ENCODE measurements around the gene DPP6. TPM values are rescaled to one million over a fixed set of nuclear protein-coding genes. Genes with fewer than 3 reads are reported as not detected.

The DPP6 gene
- total and polyA plus RNA-seq, 12 donors, result 0.07 to 2.1 (median 0.16) TPM; not detected in 4

DNA sequence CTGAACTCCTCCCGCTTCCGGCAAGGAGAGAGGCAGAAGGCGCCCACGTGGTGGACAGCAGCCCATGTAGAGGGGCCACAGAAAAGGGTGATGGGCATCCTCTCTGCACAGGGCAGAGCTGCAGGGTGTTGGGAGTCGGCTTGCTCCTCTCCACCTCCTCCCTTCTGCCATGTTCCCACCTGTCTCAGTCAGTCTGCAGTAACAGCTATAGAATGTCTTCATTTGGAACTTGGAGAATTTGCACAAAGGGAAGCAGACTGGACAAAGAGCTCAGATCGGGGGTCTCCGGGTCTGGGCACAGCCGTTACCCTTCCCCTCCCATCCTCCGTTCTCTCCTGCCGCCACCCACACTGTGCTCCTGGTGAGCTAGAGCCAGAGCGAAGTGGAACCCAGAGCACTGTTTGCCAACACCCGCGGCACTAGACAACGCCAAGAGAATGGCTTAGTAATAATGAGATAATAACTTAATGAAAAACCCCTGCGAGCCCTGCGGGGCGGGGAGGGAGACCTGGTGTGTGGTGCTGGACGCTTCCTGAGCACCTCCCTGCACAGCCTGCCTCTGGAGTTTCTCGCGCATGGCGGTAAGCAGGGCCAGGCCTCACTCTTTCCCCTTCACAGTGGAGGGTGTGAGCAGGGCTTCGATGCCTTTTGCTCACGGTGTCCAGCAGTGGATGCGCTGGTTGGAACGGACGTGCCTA, 696.0 kb downstream of the DPP6 start:
- Histone ChIP-seq H3K27me3 (peaks cover 0 to 32% (median 12%) of the 10 kb centered on the region in 7 donors), H3K27ac (no peak overlapping the region), H3K4me1 (no peaks in the 10 kb centered on the region), H3K9me3 (no peaks in the 10 kb centered on the region), H3K36me3 (no peaks in the 10 kb centered on the region), H3K4me3 (no peak overlapping the region)
- no peak for TF ChIP-seq CTCF (IDR thresholded peaks at IDR 0.05)
- intact Hi-C loops (cut with DNase I), result no loop called here
- DNase-seq, result no peak
- WGBS, 2 donors, result 82 to 85% methylated on average over 26 of the region's 26 CpGs
- ATAC-seq, result no peak

GRCh38 chr7:154750353-154750801, 698.2 kb downstream of the DPP6 start:
- Histone ChIP-seq H3K4me1 (no peaks in the 10 kb centered on the region), H3K27ac (no peak overlapping the region), H3K36me3 (no peaks in the 10 kb centered on the region), H3K4me3 (no peak overlapping the region), H3K27me3 (peaks cover 0 to 18% (median 3%) of the 10 kb centered on the region in 7 donors), H3K9me3 (peaks cover 0 to 4% (median 0%) of the 10 kb centered on the region in 11 donors)
- DNase-seq, result no peak
- ATAC-seq, result no peak
- TF ChIP-seq CTCF (IDR thresholded peaks at IDR 0.05), result no peak
- intact Hi-C loops (cut with DNase I), result no loop called here
- 82 to 88% methylated on average over 25 to 27 of the region's 27 CpGs for WGBS, 2 donors

GRCh38 chr7:154753226-154753625, 701.0 kb downstream of the DPP6 start:
- Histone ChIP-seq H3K4me1 (no peaks in the 10 kb centered on the region), H3K36me3 (no peaks in the 10 kb centered on the region), H3K27me3 (peaks cover 0 to 9% (median 0%) of the 10 kb centered on the region in 7 donors), H3K9me3 (peaks cover 0 to 4% (median 0%) of the 10 kb centered on the region in 11 donors), H3K4me3 (no peak overlapping the region), H3K27ac (no peak overlapping the region)
- DNase-seq (no peak), ATAC-seq (no peak)
- 87 to 91% methylated on average over 12 of the region's 12 CpGs for WGBS, 2 donors
- intact Hi-C loops (cut with DNase I), result no loop called here
- TF ChIP-seq CTCF (IDR thresholded peaks at IDR 0.05), result no peak

DNA sequence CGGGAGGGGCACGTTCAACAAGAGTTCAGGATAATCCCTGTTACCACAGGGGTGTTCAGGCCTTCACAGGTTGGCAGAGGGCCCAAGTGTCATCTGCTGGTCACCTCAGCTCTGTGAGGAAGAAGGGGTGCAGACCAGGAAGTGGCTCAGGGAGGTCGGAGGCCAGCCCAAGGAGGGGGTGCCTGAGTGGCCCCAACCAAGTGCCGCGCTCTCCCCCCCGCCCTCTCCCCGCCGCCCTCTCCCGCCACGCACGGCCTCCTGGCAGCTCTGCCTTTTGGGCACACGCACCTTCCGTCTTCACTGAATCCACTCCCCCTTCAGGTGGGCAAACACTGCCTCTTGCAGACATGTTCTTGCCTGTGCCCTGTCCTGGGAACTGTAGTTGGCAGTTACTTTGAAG, 705.6 kb downstream of the DPP6 start:
- no peak for TF ChIP-seq CTCF (IDR thresholded peaks at IDR 0.05)
- Histone ChIP-seq H3K27me3 (no peaks in the 10 kb centered on the region), H3K4me1 (no peaks in the 10 kb centered on the region), H3K27ac (no peak overlapping the region), H3K36me3 (no peaks in the 10 kb centered on the region), H3K9me3 (peaks cover 0 to 4% (median 0%) of the 10 kb centered on the region in 11 donors), H3K4me3 (no peak overlapping the region)
- WGBS, 2 donors, result 86 to 91% methylated on average over 13 of the region's 13 CpGs
- ATAC-seq (no peak), DNase-seq (no peak)
- intact Hi-C loops (cut with DNase I), result no loop called here
